ENCODE results near the gene AMACR.

DNA sequence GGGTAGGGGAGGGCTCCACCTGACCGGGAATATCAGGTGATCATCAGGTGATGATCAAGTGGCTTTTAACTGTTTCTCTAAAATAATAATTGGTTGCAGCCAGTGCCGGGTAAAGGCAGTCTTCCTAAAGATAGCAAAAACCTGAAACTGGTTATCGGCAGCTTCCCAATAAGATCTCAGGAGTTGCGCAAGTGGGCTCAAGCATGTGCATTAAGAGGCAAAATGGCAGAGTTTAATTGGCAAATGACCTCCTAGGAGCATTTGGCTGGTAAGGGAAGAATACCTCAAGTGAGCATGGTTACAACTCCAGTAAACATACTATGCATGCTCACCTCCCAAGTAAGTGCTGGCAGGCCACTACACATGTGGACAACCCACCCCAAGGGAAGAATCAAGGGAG is 31.0 kb upstream of the AMACR start:
- TF ChIP-seq, protein P1, sequence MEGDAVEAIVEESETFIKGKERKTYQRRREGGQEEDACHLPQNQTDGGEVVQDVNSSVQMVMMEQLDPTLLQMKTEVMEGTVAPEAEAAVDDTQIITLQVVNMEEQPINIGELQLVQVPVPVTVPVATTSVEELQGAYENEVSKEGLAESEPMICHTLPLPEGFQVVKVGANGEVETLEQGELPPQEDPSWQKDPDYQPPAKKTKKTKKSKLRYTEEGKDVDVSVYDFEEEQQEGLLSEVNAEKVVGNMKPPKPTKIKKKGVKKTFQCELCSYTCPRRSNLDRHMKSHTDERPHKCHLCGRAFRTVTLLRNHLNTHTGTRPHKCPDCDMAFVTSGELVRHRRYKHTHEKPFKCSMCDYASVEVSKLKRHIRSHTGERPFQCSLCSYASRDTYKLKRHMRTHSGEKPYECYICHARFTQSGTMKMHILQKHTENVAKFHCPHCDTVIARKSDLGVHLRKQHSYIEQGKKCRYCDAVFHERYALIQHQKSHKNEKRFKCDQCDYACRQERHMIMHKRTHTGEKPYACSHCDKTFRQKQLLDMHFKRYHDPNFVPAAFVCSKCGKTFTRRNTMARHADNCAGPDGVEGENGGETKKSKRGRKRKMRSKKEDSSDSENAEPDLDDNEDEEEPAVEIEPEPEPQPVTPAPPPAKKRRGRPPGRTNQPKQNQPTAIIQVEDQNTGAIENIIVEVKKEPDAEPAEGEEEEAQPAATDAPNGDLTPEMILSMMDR (IDR thresholded peaks at IDR 0.05; ENCODE audit: poor library complexity, severe bottlenecking) = no peak
- no peak for TF ChIP-seq TAF1 (IDR thresholded peaks at IDR 0.05; ENCODE audit: low read depth)
- TF ChIP-seq, protein P2, sequence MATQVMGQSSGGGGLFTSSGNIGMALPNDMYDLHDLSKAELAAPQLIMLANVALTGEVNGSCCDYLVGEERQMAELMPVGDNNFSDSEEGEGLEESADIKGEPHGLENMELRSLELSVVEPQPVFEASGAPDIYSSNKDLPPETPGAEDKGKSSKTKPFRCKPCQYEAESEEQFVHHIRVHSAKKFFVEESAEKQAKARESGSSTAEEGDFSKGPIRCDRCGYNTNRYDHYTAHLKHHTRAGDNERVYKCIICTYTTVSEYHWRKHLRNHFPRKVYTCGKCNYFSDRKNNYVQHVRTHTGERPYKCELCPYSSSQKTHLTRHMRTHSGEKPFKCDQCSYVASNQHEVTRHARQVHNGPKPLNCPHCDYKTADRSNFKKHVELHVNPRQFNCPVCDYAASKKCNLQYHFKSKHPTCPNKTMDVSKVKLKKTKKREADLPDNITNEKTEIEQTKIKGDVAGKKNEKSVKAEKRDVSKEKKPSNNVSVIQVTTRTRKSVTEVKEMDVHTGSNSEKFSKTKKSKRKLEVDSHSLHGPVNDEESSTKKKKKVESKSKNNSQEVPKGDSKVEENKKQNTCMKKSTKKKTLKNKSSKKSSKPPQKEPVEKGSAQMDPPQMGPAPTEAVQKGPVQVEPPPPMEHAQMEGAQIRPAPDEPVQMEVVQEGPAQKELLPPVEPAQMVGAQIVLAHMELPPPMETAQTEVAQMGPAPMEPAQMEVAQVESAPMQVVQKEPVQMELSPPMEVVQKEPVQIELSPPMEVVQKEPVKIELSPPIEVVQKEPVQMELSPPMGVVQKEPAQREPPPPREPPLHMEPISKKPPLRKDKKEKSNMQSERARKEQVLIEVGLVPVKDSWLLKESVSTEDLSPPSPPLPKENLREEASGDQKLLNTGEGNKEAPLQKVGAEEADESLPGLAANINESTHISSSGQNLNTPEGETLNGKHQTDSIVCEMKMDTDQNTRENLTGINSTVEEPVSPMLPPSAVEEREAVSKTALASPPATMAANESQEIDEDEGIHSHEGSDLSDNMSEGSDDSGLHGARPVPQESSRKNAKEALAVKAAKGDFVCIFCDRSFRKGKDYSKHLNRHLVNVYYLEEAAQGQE (IDR thresholded peaks at IDR 0.05; ENCODE audit: borderline replicate concordance) = no peak
